ENCODE data around the gene EPB41L3.

DNA sequence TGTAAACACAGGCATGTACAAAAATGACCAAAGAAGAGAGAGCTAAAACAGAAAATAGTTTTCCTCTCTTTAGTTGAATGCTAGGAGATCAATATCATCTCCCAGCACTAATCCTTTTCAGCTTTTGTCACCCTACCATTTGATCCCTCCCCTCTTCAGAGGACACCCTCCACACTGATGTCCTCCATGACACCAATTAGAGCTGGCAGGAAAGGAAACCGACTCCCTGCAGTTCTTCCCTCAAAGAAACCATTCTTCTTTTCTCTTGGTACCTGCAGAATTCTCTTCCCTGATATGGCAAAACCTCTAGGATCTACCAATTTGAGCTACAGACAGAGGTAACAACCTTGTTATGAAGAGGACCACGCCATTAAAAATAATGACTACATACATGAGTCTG lies 5.3 kb downstream of the EPB41L3 start:
- TF ChIP-seq, protein P1, sequence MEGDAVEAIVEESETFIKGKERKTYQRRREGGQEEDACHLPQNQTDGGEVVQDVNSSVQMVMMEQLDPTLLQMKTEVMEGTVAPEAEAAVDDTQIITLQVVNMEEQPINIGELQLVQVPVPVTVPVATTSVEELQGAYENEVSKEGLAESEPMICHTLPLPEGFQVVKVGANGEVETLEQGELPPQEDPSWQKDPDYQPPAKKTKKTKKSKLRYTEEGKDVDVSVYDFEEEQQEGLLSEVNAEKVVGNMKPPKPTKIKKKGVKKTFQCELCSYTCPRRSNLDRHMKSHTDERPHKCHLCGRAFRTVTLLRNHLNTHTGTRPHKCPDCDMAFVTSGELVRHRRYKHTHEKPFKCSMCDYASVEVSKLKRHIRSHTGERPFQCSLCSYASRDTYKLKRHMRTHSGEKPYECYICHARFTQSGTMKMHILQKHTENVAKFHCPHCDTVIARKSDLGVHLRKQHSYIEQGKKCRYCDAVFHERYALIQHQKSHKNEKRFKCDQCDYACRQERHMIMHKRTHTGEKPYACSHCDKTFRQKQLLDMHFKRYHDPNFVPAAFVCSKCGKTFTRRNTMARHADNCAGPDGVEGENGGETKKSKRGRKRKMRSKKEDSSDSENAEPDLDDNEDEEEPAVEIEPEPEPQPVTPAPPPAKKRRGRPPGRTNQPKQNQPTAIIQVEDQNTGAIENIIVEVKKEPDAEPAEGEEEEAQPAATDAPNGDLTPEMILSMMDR (IDR thresholded peaks at IDR 0.05; ENCODE audit: low read depth, low read length): no peak
- no peak for TF ChIP-seq EZH2phosphoT487 (IDR thresholded peaks at IDR 0.05; ENCODE audit: low read depth)

Measured in OCI-LY3 (cell line).